Stimulated activated CD4-positive, alpha-beta T cell treated with anti-CD3 and anti-CD28 coated beads, Interleukin-12 subunit alpha, Interleukin-12 subunit beta, amount 100 ng/mL, for 4 hours (primary cell): ENCODE results near the gene UNC5A.

Experiments used
- DNase-seq: peaks from one replicate; pipeline ENCODE4 v3.0.0-alpha.2; 2020

Gene UNC5A

GRCh38 chr5:176847148-176847547, 36.8 kb downstream of the UNC5A start:
- DNase-seq: no peak

GRCh38 chr5:176847726-176848290, 37.4 kb downstream of the UNC5A start:
- DNase-seq: no peak

GRCh38 chr5:176848651-176849050, 38.3 kb downstream of the UNC5A start:
- DNase-seq: no peak

DNA sequence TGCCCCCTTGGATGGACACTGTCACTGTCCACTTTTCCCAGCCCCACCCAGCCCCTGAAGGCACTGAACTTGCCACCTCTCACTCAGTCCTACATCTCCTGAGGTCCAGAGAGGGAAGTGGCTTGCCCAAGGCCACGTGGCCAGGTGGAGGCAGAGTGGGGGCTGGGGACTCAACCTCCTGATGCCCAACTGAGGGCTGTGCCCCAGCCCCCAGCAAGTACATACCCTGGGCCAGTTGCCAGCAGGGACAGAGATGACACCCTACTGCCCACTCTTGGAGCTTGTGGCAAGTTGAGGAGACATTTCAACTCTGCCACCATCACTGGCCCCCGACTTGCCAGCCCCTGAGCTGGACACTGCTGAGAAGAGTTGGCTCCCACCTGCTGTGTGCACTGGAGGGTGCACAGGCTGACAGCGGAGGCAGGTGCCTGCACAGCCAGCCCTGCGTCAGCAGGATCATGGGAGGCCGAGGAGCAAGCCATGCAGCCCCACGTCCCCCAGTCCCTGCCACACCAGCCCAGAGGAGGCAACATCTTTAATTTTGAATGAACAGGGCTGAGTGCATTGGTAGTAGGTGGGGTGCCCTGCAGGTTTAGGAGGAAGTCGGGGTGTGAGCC, 39.4 kb downstream of the UNC5A start:
- no peak for DNase-seq

GRCh38 chr5:176850371-176851245, 40.2 kb downstream of the UNC5A start:
- DNase-seq: no peak

GRCh38 chr5:176851380-176851779, 41.0 kb downstream of the UNC5A start:
- DNase-seq: no peak

GRCh38 chr5:176851871-176852658, 41.7 kb downstream of the UNC5A start:
- DNase-seq: no peak

GRCh38 chr5:176853151-176853778, 42.9 kb downstream of the UNC5A start:
- DNase-seq: no peak

DNA sequence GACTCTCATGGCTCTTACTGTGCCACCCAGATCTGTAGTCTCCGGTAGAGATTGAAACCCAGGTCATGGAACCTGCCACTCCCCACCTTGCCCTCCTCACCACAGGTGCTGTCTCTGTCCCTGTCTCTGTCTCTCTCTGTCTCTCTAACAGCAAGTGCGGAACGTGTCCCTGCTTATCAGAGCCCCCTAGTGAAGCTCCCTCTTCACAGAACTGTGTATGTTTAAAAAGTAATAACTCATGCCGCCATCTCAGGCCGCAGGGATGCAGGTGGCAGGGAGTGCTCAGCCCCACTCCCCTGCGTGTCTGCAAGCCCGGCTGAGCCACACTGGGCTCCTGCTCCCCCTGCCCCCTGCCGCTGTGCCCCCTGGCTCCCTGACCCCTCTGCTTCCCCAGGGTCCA, 43.8 kb downstream of the UNC5A start:
- no peak for DNase-seq

DNA sequence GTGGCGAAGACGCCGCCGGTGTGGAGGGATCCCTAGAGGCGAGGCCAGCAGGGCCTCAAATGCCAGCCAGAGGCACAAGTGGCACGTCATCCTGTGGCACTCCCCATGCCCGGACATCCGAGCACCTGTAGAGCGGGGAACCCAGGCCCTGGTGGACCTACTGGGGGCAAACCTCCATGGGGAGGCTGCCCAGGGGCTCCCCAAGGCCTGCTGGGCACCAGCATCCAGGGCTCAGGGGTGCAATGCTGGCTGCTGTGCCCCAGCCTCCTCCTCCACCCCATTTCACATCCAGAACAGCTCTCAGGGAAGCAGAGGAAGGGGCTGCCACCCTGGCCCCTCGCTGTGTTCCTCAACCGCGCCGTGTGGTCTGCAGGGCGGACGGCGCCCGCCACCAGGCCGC, 45.2 kb downstream of the UNC5A start:
- no peak for DNase-seq

- no peak for DNase-seq
Measured at GRCh38 chr5:176856746-176857145, 46.4 kb downstream of the UNC5A start.

GRCh38 chr5:176857216-176857893, 47.0 kb downstream of the UNC5A start:
- no peak for DNase-seq

DNA sequence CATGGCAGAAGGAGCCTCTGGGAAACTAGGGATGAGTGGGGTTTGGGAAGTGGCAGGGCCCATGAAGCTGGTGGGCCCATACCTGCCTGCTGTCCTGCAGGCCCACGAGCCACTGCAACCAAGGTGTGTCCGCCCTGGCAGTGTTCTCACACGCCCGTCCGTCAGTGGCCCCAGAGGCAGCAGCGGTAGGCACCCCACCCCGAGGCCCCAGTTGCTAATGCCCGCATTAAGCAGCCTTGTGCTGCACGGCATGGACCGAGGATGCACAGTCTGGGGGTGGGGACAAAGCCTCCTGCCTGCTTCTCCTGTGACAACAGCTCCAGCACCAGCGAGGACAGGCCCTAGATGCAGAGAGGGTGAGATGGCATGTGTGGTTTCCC, 47.5 kb downstream of the UNC5A start:
- DNase-seq: no peak

- no peak for DNase-seq
Measured at GRCh38 chr5:176859916-176860315, 49.6 kb downstream of the UNC5A start.

DNA sequence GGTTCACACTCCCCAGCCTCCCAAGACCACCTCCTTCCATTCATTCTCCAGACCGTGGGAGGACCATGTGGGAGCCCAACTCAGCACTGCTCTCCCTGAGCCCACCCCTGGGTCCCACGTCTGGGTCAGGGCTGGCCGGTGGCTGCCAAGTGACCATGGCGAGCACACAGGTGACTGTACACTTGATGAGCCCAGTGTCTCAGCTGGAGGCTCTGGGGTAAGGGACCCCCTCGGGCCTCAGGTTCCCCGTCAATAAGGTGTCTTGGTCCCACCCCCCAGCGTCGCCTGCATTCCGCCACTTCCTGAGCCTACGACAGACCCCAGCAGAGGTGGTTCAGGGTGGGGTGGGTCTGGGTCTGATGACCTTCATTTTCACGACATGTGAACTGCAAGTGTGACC, 50.0 kb downstream of the UNC5A start:
- DNase-seq: no peak

- DNase-seq: no peak
Measured at GRCh38 chr5:176861276-176861675, 50.9 kb downstream of the UNC5A start.

DNA sequence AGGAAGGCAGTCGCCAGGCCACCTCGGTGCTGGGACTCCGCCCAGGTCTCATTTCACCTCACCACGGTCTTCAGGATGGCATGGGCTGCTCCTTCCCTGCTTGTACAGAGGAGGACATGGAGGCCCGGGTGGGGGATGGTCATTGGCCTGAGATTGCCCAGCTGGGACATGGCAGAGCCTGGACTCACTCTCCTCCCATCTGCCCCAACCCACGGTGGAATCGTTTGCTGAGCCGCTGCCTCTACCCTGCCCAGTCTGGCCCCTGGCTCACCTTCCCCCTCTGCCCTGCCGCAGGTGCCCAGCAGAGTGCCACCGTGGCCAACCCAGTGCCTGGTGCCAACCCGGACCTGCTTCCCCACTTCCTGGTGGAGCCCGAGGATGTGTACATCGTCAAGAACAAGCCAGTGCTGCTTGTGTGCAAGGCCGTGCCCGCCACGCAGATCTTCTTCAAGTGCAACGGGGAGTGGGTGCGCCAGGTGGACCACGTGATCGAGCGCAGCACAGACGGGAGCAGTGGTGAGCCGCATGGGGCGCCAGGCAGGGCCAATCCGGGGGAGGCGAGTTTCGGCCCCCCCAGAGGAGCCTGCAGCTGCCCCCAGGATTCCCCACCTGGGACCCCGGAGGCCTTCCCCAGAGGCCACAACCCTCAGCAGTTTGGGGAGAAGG, 52.1 kb downstream of the UNC5A start:
- no peak for DNase-seq

DNA sequence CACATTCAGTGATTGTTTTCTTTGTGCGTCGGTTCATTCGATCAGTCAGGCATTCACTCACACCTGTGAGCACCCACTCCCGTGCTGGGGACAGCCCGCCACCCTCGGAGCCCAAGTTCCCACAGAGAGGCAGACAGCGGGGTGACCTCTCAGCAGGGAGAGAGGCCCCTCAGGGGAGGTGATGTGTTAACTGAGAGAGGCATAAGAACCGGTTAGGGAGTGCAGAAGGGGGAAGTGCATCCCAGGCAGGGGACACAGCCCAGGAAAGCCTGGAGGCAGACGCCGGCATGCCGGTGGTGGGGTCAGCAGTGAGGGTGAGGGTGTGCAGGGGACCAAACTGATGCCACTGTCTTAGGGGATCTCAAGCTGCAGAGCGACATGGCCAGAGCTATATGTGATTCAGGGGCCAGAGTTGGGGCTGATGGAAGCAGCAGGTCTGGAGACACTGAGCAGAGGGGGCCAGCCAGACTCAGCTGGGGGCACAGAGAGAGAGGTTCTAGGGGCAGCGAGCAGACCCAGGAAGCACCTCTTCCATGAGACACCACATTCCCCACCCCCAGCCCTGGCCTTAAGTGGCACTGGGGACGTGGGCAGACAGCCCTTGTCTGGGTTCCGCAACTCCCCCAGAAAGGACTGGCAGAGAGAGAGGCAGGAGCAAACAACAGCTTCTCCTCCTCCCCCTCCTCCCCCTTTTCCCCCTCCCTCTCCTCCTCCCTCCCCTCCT, 52.8 kb downstream of the UNC5A start:
- DNase-seq: no peak

- no peak for DNase-seq
Measured at GRCh38 chr5:176863765-176864098, 53.4 kb downstream of the UNC5A start.

- DNase-seq: no peak
Measured at GRCh38 chr5:176864755-176865154, 54.4 kb downstream of the UNC5A start.

- DNase-seq: no peak
Measured at GRCh38 chr5:176865964-176866363, 55.6 kb downstream of the UNC5A start.
